GM19372 (cell line): Measurements from ENCODE around the gene DIS3L2.
"Not testable (repeated sequence)": the region's sequence is repeated elsewhere in the genome, so short reads cannot be mapped to it uniquely, and the experiment has no call there.

Experiments used
- ATAC-seq: cut with Tn5 transposase; IDR thresholded peaks from one replicate; pipeline ENCODE4 v1.9.1; 2021; ENCODE audit warnings: mild to moderate bottlenecking, low read depth, moderate library complexity; ENCODE audit not compliant: unreplicated experiment

Gene DIS3L2

DNA sequence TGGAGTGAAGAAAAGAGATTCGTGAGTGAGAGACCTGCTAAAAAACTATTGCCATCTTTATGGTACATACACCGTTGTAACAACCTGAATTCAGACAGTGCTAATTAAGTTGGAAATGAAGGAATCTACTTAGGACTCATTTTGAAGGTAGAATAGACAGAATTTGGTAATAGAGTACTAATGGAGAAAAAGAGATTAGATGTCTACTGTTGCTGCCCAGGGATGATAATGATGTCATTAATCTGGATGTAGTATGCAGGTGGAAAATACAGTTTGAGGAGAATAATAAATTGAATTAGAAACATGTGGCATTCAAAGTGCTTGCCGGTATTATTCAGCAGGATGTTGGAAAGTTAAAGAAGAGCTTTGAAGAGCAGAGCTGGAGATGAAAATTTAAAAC, 44.7 kb downstream of the DIS3L2 start:
- no peak for ATAC-seq

- no peak for ATAC-seq
Observed at GRCh38 chr2:232008907-232009638, 47.6 kb downstream of the DIS3L2 start.

DNA sequence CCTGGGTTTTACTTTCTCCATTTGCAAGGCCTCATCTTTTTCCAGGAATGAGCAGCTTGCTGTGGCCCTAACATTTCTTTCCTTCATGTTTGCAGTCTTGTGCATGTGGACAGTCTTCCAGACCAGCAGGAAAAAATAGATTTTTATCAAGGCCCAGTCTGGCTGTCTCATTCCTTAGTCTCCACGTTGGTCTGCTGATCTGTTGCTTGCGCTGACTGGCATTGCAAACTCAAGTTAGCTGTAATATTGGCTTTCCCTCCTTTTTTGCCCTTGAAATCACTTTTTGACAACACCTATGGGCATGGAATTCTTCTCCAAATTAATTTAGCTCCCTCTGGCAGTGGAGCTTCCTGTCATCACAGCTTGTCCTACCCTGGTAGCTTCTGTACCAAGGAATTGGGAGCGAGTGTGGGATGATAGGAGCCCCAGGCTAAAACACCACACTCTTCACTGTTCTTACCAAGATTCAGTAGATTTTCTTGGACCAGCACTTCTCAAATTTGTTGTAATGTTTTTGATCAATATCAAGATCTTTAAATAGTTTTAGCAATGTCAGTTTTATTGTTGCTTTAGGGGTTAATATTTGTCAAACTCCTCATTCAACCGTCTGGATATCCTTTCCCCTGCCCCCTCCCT, 48.2 kb downstream of the DIS3L2 start:
- no peak for ATAC-seq

- ATAC-seq: no peak
Observed at GRCh38 chr2:232013701-232014353, 52.3 kb downstream of the DIS3L2 start.

GRCh38 chr2:232014681-232015080, 53.2 kb downstream of the DIS3L2 start:
- ATAC-seq: no peak

- no peak for ATAC-seq
Observed at GRCh38 chr2:232018181-232018580, 56.7 kb downstream of the DIS3L2 start.

DNA sequence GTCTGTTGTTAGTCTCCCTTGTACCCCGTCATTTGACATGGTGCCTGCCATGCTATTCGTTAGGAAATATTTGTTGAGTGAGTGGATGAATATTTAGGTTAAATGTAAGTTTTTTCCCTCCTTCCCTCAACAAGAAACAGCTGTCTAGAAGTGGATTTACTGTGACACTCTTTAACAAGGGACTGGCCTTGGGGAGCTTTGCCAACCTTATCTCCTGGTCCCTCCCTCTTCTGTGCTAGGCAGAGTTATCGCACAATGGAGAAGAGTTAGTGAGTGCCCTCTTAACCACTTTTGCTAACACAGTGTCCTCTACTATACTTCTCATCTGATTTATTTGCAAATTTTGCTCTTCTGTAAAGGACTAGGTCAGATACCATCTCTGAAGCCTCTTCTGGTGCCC, 61.2 kb downstream of the DIS3L2 start:
- ATAC-seq: no peak

GRCh38 chr2:232023426-232023825, 61.9 kb downstream of the DIS3L2 start:
- no peak for ATAC-seq

GRCh38 chr2:232024457-232024856, 62.9 kb downstream of the DIS3L2 start:
- ATAC-seq: no peak

GRCh38 chr2:232026910-232027309, 65.4 kb downstream of the DIS3L2 start:
- ATAC-seq: peak; percentile 95

DNA sequence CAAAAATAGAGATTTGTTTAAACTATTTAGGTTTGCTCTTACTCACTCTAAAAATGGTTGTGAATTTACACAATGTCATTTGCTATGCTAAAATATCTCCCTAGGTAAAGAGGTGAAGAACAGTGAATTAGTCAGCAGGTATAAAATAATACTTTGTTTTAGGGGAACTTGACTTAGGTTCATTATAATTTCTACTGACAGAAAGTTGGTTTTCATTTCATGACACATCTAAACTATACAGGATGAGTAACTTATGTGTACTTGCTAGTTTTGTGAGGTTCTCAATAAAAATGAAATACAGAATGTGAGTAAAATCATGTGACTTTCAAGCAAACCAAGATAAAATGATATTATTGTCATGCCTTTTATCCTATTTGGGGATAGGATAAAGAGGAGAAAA, 66.0 kb downstream of the DIS3L2 start:
- no peak for ATAC-seq

DNA sequence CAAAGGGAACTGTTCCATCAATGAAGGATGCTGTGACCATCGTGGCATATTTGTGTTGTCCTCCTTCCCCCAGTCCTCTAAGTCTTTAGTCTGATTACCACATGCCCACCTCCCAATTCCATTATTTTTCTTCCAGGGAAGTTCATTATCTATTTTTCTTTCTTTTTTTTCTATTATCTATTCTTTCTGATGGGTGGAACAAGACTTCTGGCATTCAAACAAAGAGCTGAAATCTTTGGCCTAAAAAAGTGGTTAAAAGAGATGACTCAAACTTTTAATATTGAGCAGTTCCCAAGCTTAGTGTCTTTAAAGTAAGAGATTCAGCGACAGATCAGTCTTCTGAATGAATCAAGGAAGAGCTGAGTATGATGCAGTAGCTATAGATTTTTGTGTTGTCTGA, 66.6 kb downstream of the DIS3L2 start:
- ATAC-seq: no peak

DNA sequence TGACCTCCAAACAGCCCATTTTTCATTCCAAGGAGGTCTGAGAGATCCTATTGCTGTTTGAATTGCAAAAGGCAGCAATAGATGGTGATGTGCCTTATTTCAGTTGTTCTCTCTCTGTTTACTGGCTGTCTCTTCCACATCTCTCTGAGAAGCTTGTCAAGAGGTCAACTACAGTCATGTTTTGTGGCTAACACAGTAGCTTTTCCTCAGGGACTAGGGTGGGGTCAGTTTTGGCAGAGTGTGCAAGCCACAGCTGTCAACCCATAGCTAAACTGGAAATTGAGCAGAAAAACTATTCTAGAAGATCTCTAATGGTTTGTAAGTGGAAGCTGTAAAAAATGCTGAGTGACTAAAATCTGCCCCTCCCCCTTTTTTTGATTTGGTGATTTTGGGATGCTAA, 67.1 kb downstream of the DIS3L2 start:
- no peak for ATAC-seq

DNA sequence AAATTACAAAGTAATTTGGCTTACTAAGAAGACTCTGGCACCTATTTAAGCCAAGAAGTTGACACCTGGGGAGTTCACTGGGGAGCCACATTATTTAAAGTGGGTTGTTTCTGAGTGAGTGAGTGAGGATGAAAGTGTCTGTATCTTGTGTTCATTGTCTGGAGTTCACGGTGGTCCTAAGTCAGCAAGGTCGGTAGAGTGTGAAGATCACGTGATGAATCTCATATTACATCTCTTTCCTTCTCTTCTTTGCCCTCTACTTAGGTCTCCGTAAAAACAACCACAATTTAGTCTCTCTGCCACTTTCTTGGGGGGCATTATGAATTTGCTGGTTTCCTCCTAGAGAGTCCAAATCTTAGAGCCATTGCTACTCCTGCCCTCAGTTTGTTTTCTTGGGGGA, 67.8 kb downstream of the DIS3L2 start:
- no peak for ATAC-seq

DNA sequence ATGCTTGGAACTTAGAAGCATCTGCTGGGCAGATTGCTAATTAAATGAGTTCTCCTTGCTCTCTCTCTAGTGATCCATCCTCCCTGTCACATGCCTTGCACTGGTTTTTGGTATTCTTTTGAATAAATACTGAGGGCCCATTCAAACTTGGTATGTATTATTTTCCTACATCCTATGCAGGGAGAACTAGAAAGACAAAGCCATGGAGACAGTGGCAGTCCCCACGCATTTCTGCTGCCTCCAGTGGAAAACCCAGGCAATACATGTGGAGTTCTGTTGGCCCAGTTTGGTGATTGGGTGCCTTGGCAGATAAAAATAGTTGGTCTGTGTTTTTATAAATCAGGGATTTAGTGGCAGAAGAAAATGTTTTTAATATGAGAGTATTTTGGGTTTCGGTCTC, 68.7 kb downstream of the DIS3L2 start:
- no peak for ATAC-seq

- not testable (repeated sequence) for ATAC-seq
Observed at GRCh38 chr2:232035292-232035691, 73.8 kb downstream of the DIS3L2 start.

GRCh38 chr2:232036876-232037275, 75.4 kb downstream of the DIS3L2 start:
- ATAC-seq: not testable (repeated sequence)

GRCh38 chr2:232038251-232038880, 76.9 kb downstream of the DIS3L2 start:
- ATAC-seq: no peak

- no peak for ATAC-seq
Observed at GRCh38 chr2:232038881-232039485, 77.5 kb downstream of the DIS3L2 start.

DNA sequence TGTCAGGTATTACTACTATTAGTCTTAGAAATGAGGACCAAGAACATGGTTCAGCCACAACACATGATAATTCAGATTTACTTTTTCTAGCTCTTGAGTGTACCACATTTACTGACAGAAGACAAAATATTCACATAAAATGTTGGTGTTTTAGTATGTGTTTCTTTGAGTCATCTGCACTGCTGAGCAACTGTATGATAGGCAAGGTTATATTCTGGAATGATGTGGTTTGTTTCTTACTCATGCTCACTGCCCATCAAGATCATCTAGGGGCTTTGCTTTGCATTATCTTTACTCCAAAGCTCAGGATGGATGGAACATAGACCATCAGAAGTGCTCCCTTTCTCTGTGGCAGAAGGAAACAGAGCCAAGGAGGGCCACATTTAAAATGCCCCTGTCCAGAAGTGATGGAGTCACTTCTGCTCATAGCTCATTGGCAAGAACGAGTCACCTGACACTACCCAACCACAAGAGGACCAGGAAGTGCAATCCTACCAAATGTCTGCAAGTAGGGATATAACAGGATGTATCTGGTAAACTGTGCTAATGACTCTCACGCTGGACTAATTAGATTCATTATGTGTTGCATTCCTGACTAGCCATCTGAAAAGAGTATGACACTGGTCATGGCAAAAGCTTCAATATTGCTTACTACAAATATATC, 81.5 kb downstream of the DIS3L2 start:
- no peak for ATAC-seq
